GM18502 (cell line): ENCODE data around the gene SYCE1.
"Not testable (repeated sequence)": the region's sequence is repeated elsewhere in the genome, so short reads cannot be mapped to it uniquely, and the experiment has no call there.

Experiments used
- ATAC-seq: cut with Tn5 transposase; IDR thresholded peaks from one replicate; pipeline ENCODE4 v1.9.1; 2021; ENCODE audit warnings: mild to moderate bottlenecking; ENCODE audit not compliant: unreplicated experiment, poor library complexity

Gene SYCE1

DNA sequence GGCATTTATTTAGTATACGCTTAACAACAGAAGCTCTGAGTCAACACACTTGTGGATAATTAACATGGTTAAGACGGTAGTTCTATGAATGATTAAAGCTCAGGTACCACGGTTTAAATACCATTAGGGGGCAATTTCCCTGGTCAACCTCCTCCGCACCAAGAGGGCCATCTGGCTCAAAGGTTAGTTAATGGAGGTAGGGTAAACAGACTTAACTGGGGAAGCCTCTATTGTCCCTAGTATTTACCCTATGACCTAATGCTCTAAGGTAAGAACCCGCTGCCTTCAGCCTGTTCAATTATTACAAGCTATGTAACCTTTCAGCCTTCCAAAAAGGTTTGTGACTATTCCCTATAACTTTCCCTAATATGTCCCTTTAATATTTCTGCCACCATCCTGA is 46.9 kb downstream of the SYCE1 start:
- ATAC-seq, result not testable (repeated sequence)

DNA sequence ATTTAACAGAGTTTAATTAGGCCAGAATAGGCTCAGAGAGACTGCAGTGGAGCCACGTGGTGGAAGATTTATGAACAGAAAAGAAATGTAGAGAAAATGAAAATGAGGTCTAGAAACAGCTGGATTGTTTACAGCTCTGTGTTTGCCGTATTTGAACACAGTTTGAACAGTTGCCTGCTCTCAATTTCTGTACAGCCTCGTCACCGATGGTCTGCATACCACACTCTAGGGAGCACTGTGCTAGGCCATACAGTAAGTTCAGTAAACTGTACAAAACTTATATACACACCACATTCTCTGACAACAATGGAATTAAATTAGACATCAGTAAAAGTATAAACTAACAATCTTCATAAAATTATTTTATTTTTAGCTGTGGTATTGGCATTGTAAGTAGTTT is 49.3 kb downstream of the SYCE1 start:
- no peak for ATAC-seq

DNA sequence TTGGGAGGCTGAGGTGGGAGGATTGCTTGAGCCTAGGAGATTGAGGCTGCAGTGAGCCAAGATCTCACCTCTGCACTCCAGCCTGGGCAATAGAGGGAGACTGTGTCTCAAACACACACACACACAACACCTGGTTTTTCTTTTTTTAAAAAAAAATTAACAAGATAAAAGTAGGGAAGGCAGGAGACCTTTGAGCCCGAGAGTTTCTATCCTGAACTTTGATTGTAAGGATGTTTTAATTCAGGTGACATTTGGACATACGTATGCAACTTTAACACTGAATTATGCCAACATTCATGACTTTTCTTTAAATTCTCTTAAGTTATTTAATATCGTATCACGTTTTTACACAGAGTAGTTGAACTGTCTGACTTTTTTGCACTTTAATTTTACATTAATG is 49.9 kb downstream of the SYCE1 start:
- no peak for ATAC-seq

DNA sequence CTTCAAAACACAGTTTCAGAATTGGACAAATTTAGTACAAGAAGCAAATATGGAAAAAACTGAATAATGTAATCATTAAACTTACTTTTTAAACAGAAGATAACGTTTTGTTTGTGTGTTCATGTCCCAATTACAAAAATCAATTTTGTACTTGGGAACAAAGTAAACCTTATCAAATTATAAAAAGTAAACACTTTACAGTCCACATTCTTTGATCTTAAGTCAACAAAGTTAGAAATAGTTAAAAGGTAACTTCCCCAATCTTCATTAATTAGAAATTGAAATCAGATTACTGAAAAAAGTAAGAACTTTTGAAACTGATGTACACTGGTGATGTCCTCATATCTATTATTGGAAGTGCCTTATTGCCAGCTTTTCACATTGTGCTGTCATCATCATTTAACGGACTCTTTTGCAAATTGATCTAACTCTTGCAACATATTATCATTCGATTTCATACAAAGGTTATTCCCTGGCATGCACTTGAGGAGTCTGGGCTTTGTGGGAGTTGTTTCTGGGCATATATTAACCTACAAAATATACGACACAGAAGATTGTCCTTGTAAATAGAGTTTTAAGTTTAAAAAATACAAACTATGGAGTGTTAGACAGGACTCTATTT is 53.4 kb downstream of the SYCE1 start:
- no peak for ATAC-seq

DNA sequence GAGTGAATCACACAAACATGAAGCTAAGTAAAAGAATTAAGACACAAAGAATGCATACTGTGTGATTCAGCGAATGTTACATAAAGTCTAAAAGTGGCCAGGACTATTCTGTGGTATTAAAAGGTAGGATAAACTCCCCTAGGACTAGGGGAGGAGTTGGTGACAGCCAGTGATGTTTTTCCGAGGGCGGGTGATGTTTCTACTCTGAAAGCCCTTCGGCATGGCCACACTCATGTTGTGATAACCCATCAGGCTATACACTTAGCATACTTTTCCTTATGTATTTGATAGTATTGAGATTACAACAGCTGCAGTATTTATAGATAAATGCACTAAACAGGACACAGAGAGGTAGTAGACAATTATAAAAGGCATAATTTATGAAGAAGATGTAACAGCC is 54.0 kb downstream of the SYCE1 start:
- no peak for ATAC-seq

DNA sequence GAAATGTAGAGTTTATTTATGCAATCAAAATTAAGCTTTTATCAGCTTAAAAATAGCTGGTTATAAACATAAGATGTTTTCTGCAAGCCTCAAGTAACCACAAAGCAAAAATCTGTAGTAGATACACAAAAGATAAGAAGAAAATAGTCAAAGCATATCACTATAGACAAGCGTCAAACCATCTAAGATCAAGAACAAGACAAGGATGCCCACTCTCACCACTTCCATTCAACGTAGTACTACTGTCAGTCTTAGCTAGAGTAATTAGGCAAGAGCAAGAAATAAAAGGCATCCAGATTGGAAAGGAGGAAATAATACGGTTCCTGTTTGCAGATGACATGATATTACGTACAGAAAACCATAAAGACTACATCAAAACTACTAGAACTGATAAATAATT is 55.7 kb downstream of the SYCE1 start:
- no peak for ATAC-seq
